Endothelial cell of umbilical vein (primary cell): ENCODE results near the gene CD24. TPM values are rescaled to one million over a fixed set of nuclear protein-coding genes. Genes with fewer than 3 reads are reported as not detected.

Experiments
- BruUV-seq: library from RNA; stranded (reverse); fragments of 400-500 nt; replicated peaks from 2 replicates; lab custom pipeline; 2021; lab: Mats Ljungman, UMichigan
- CTCF ChIA-PET: fragments of 300-600, 350-600 bp; sonication (Branson Sonifier 250); formaldehyde crosslinking; loops from one replicate; lab custom pipeline; 2021; ENCODE audit warnings: antibody characterized with exemption, inconsistent platforms; lab: Charles Lee
- POLR2A ChIA-PET: fragments of 300-600, 350-600 bp; sonication (Branson Sonifier 250); formaldehyde crosslinking; loops from one replicate; lab custom pipeline; 2021; ENCODE audit warnings: antibody characterized with exemption, inconsistent platforms; lab: Charles Lee
- DNase-seq: peaks from one replicate; pipeline ENCODE4 v3.0.0-alpha.2; 2011; ENCODE audit warnings: low read depth, low spot score
- FAIRE-seq: peaks from 2 replicates; lab custom pipeline; 2011; peaks lifted over from hg19 to GRCh38; lab: Jason Lieb, UNC
- H2AFZ ChIP-seq: 2 replicates; pipeline ENCODE4 v1.6.0; 2012; ENCODE audit warnings: low read depth, low read length, control low read depth, inconsistent platforms
- H3K27ac ChIP-seq: 2 replicates; pipeline ENCODE4 v1.5.1; 2011; ENCODE audit warnings: low read depth, mild to moderate bottlenecking, control low read depth, low read length, moderate library complexity; ENCODE audit not compliant: insufficient read depth
- H3K27me3 ChIP-seq, 2 experiments: 2 replicates each; pipeline versions ENCODE4 v1.6.0 to v1.6.1; 2011; ENCODE audit warnings: low read length in 2 of 2, mixed read lengths in 1 of 2; ENCODE audit not compliant: control insufficient read depth in 2 of 2, insufficient read depth in 2 of 2
- H3K36me3 ChIP-seq, 2 experiments: 2 replicates in 1 of 2; 3 replicates in 1 of 2; pipeline ENCODE4 v1.5.1; 2011; ENCODE audit warnings: low read length in 2 of 2, mild to moderate bottlenecking in 1 of 2, moderate library complexity in 1 of 2; ENCODE audit not compliant: control insufficient read depth in 2 of 2, insufficient read depth in 2 of 2; ENCODE audit errors: extremely low read depth in 1 of 2
- H3K4me1 ChIP-seq: 3 replicates; pipeline ENCODE4 v1.5.1; 2011; ENCODE audit warnings: mild to moderate bottlenecking, low read length; ENCODE audit not compliant: control insufficient read depth, insufficient read depth; ENCODE audit errors: extremely low read depth
- H3K4me2 ChIP-seq: 2 replicates; pipeline ENCODE4 v1.6.1; 2011; ENCODE audit warnings: low read length, control low read depth, mixed read lengths; ENCODE audit not compliant: insufficient read depth
- H3K4me3 ChIP-seq, 3 experiments: fragments of 200-600 bp in 1 of 3; sonication (generic), shearing (Covaris generic) in 1 of 3; replicated peaks in 1 of 3; 2 replicates each; pipeline ENCODE4 v1.5.1; 2011 to 2016; ENCODE audit warnings: control low read depth in 3 of 3, low read length in 3 of 3, mild to moderate bottlenecking in 2 of 3, inconsistent platforms in 1 of 3, low read depth in 1 of 3, moderate library complexity in 1 of 3; ENCODE audit not compliant: insufficient read depth in 1 of 3
- H3K79me2 ChIP-seq: 2 replicates; pipeline ENCODE4 v1.6.0; 2012; ENCODE audit warnings: low read length, inconsistent platforms; ENCODE audit not compliant: control insufficient read depth, insufficient read depth
- H3K9ac ChIP-seq: replicated peaks from 2 replicates; pipeline ENCODE3; 2011; ENCODE audit warnings: low read length, control low read depth; ENCODE audit not compliant: insufficient read depth; ENCODE audit errors: extremely low read depth
- H3K9me1 ChIP-seq: replicated peaks from 3 replicates; pipeline ENCODE4 v1.6.0; 2011; ENCODE audit warnings: mild to moderate bottlenecking, low read length; ENCODE audit not compliant: control insufficient read depth, insufficient read depth; ENCODE audit errors: extremely low read depth
- H3K9me3 ChIP-seq: replicated peaks from 2 replicates; pipeline ENCODE4 v1.5.1; 2012; ENCODE audit warnings: low read length, inconsistent platforms; ENCODE audit not compliant: control insufficient read depth, insufficient read depth
- H4K20me1 ChIP-seq: replicated peaks from 2 replicates; pipeline ENCODE3; 2011; ENCODE audit warnings: mild to moderate bottlenecking, low read length; ENCODE audit not compliant: control insufficient read depth, insufficient read depth; ENCODE audit errors: extremely low read depth
- CTCF ChIP-seq, 2 donors: IDR thresholded peaks; 1 replicate in 1 of 2; 2 replicates in 1 of 2; pipeline ENCODE4 v1.5.1; 2011; ENCODE audit warnings: low read length in 2 of 2, mild to moderate bottlenecking in 2 of 2, moderate library complexity in 2 of 2, control low read depth in 1 of 2, inconsistent platforms in 1 of 2, low read depth in 1 of 2; ENCODE audit not compliant: insufficient read depth in 1 of 2; ENCODE audit errors: extremely low read depth in 1 of 2
- EZH2 ChIP-seq: IDR thresholded peaks from 2 replicates; pipeline ENCODE4 v1.6.1; 2012; ENCODE audit warnings: borderline replicate concordance, low read depth, mild to moderate bottlenecking, moderate library complexity, low read length, inconsistent platforms; ENCODE audit not compliant: severe bottlenecking
- FOS ChIP-seq: IDR thresholded peaks from 2 replicates; pipeline ENCODE4 v1.6.1; 2011; ENCODE audit warnings: mild to moderate bottlenecking, low read length, moderate library complexity, borderline replicate concordance; ENCODE audit not compliant: insufficient read depth
- GATA2 ChIP-seq: IDR thresholded peaks from 2 replicates; pipeline ENCODE4 v1.7.0; 2011; ENCODE audit warnings: low read depth, mild to moderate bottlenecking, moderate library complexity, mixed read lengths, low read length; ENCODE audit not compliant: insufficient read length, insufficient read depth
- JUN ChIP-seq: IDR thresholded peaks from 2 replicates; pipeline ENCODE4 v1.6.1; 2011; ENCODE audit warnings: borderline replicate concordance, low read depth; ENCODE audit not compliant: insufficient read length, insufficient read depth
- MAX ChIP-seq: IDR thresholded peaks from 2 replicates; pipeline ENCODE4 v1.6.1; 2011; ENCODE audit not compliant: insufficient read depth, insufficient read length
- MYC ChIP-seq: IDR thresholded peaks from one replicate; pipeline ENCODE4 v1.6.1; 2011; ENCODE audit warnings: mild to moderate bottlenecking, low read depth, low read length
- POLR2A ChIP-seq: IDR thresholded peaks from 2 replicates; pipeline ENCODE4 v1.6.1; 2012; ENCODE audit warnings: low read depth, mild to moderate bottlenecking, control low read depth, low read length
- POLR2AphosphoS5 ChIP-seq: IDR thresholded peaks from 2 replicates; pipeline ENCODE4 v1.6.1; 2012; ENCODE audit warnings: low read depth, mild to moderate bottlenecking, control low read depth, low read length, moderate library complexity; ENCODE audit not compliant: insufficient read depth
- dilution Hi-C: fragments of 300-500 bp; cut with MboI; formaldehyde crosslinking; loops from one replicate; pipeline ENCODE4 v1.15.0; 2019; ENCODE audit warnings: low sequenced_read_pairs; ENCODE audit not compliant: extremely low pct_ligation_motif_present
- intact Hi-C: fragments of 100-400 bp; cut with micrococcal nuclease; formaldehyde crosslinking; loops from one replicate; pipeline ENCODE4 v1.10.0; 2022
- polyA plus RNA-seq, 4 experiments: library from polyadenylated mRNA; depleted of rRNA in 3 of 4; stranded (reverse) in 3 of 4; unstranded in 1 of 4; fragments of >200 nt; gene quantifications; 2 replicates each; pipeline versions ENCODE4 v1.2.1 to v1.2.3, GENCODE V29; 2011 to 2012; ENCODE audit warnings: missing spikeins in 1 of 4
- total RNA-seq: library from RNA; stranded (reverse); gene quantifications from 2 replicates; pipeline ENCODE4 v1.2.3, GENCODE V29; 2021

Gene CD24
- total and polyA plus RNA-seq, 2 donors (not counting 3 experiments of a cell fraction or from before 2014, with no cell fraction given), result 2.5 to 10.2 TPM

DNA sequence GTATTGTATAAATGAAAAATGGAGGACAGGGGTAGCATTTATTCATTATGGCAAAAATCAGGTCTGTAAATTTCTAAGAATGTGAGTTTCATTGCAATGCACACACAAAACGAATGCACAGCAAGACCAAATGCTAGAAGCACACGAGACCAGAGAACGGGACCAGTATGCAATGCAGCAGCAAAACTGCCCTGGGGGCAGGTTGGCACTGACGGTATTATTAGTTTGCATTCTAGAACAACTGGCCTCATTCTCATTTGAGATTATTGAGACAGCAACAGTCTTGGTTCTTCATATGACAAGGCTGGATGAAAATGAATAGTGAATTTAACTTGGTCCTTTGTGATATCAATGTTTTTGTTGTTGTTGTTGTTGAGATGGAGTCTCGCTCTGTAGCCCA, 44.5 kb upstream of the CD24 start:
- Histone ChIP-seq H3K9ac (no peak overlapping the region), H3K4me2 (no peak overlapping the region), H3K79me2 (no peaks in the 10 kb centered on the region), H4K20me1 (no peaks in the 10 kb centered on the region), H3K27me3 (no peaks in the 10 kb centered on the region), H3K4me3 (no peak overlapping the region), H2AFZ (no peak overlapping the region), H3K27ac (no peak overlapping the region), H3K9me3 (no peaks in the 10 kb centered on the region), H3K4me1 (peaks cover 8% of the 10 kb centered on the region), H3K36me3 (no peaks in the 10 kb centered on the region), H3K9me1 (no peaks in the 10 kb centered on the region)
- CTCF ChIA-PET, result interaction anchor here (2.6 kb wide), 1 partner anchor 21 kb away, joined by 8 read pairs; no protein-coding TSS in a partner anchor
- DNase-seq (no peak), FAIRE-seq (no peak)
- BruUV-seq, result no TSS peak
- POLR2A ChIA-PET, result no interaction called here
- intact Hi-C loops (no loop called here), dilution Hi-C loops (no loop called here)
- TF ChIP-seq JUN (no peak), FOS (no peak), POLR2AphosphoS5 (no peak), GATA2 (no peak), CTCF (IDR thresholded peaks at IDR 0.05; ENCODE audit: extremely low read depth in 1 of 2, insufficient read depth in 1 of 2, low read depth in 1 of 2, low read length in 2 of 2) (no peak), EZH2 (no peak), MAX (no peak), MYC (no peak), POLR2A (no peak)
